HepG2 (cell line): ENCODE data around the gene CYP2A7. TPM values are rescaled to one million over a fixed set of nuclear protein-coding genes. Genes with fewer than 3 reads are reported as not detected.

Source experiments
- ADNP ChIP-seq: sonication (generic); formaldehyde crosslinking; IDR thresholded peaks from 2 replicates; pipeline ENCODE4 v1.4.0; 2020; ENCODE audit warnings: missing genetic modification reagents
- IKZF4 ChIP-seq: sonication (generic); formaldehyde crosslinking; IDR thresholded peaks from 2 replicates; pipeline ENCODE4 v1.5.1; 2020; ENCODE audit warnings: borderline replicate concordance, mild to moderate bottlenecking, low read depth, missing genetic modification reagents; ENCODE audit errors: not compliant biosample characterization
- KAT8 ChIP-seq: IDR thresholded peaks from 2 replicates; pipeline ENCODE4 v1.6.1; 2016; ENCODE audit warnings: missing genetic modification reagents, missing compliant biosample characterization
- KLF15 ChIP-seq: sonication (generic); formaldehyde crosslinking; IDR thresholded peaks from 2 replicates; pipeline ENCODE4 v1.8.1; 2023; ENCODE audit warnings: borderline replicate concordance, mild to moderate bottlenecking, inconsistent platforms, missing genetic modification reagents, mixed read lengths
- NONO ChIP-seq, 2 experiments: fragments of 450-650 bp in 1 of 2; sonication (generic) in 1 of 2; formaldehyde crosslinking in 1 of 2; IDR thresholded peaks in 1 of 2; conservative IDR thresholded peaks in 1 of 2; 2 replicates each; pipeline versions ENCODE4 v1.6.1 to v1.8.0; 2017 to 2022; ENCODE audit warnings: mild to moderate bottlenecking in 1 of 2, missing genetic modification reagents in 1 of 2, moderate library complexity in 1 of 2
- NR2F1 ChIP-seq, 2 experiments: fragments of 450-650 bp in 1 of 2; formaldehyde crosslinking in 1 of 2; IDR thresholded peaks; 2 replicates each; pipeline versions ENCODE4 v1.5.0 to v1.6.1; 2016 to 2020; ENCODE audit warnings: mild to moderate bottlenecking in 1 of 2, missing compliant biosample characterization in 1 of 2, missing genetic modification reagents in 1 of 2, moderate library complexity in 1 of 2
- PHF5A ChIP-seq: IDR thresholded peaks from one replicate; pipeline ENCODE4 v1.6.1; 2018; ENCODE audit warnings: low read depth, missing genetic modification reagents; ENCODE audit not compliant: unreplicated experiment
- TBP ChIP-seq: sonication (generic); formaldehyde crosslinking; IDR thresholded peaks from 2 replicates; pipeline ENCODE4 v1.5.0; 2020; ENCODE audit warnings: missing genetic modification reagents
- U2AF2 ChIP-seq: fragments of 200-400 bp; formaldehyde crosslinking; IDR thresholded peaks from 2 replicates; pipeline ENCODE4 v1.6.1; 2017; ENCODE audit warnings: low read depth, mild to moderate bottlenecking, low read length
- ZNF10 ChIP-seq: sonication (generic); formaldehyde crosslinking; IDR thresholded peaks from 2 replicates; pipeline ENCODE4 v1.4.0; 2020; ENCODE audit warnings: mild to moderate bottlenecking, low read depth, missing genetic modification reagents, borderline replicate concordance
- ZNF232 ChIP-seq: sonication (generic); formaldehyde crosslinking; IDR thresholded peaks from 2 replicates; pipeline ENCODE4 v1.4.0; 2020; ENCODE audit warnings: missing genetic modification reagents, borderline replicate concordance
- ZNF24 ChIP-seq: fragments of 450-650 bp; IDR thresholded peaks from 2 replicates; pipeline ENCODE4 v1.6.1; 2017; ENCODE audit warnings: antibody characterized with exemption, mild to moderate bottlenecking
- ZNF251 ChIP-seq: sonication (generic); formaldehyde crosslinking; IDR thresholded peaks from 2 replicates; pipeline ENCODE4 v1.9.0; 2021; ENCODE audit warnings: mild to moderate bottlenecking, missing genetic modification reagents
- ZNF333 ChIP-seq: sonication (generic); formaldehyde crosslinking; IDR thresholded peaks from 2 replicates; pipeline ENCODE4 v1.4.0; 2020; ENCODE audit warnings: mild to moderate bottlenecking, missing genetic modification reagents, borderline replicate concordance
- ZNF510 ChIP-seq: sonication (generic); formaldehyde crosslinking; IDR thresholded peaks from 2 replicates; pipeline ENCODE4 v1.4.0; 2020; ENCODE audit warnings: low read depth, mild to moderate bottlenecking, missing genetic modification reagents
- ZNF781 ChIP-seq: sonication (generic); formaldehyde crosslinking; IDR thresholded peaks from 2 replicates; pipeline ENCODE4 v1.5.1; 2020; ENCODE audit warnings: borderline replicate concordance, mild to moderate bottlenecking, missing genetic modification reagents; ENCODE audit errors: not compliant biosample characterization
- ZSCAN21 ChIP-seq: sonication (generic); formaldehyde crosslinking; IDR thresholded peaks from 2 replicates; pipeline ENCODE4 v1.8.0; 2022; ENCODE audit warnings: mild to moderate bottlenecking, missing genetic modification reagents, moderate library complexity, borderline replicate concordance
- polyA plus RNA-seq, 8 experiments: library from polyadenylated mRNA; depleted of rRNA in 3 of 8; stranded (reverse) in 7 of 8; unstranded in 1 of 8; fragments of >200 nt; fragmentation: Illumina TruSeq in 4 of 8; extraction: Trizol in 4 of 8; gene quantifications; 2 replicates each; pipeline versions ENCODE4 v1.2.1 to v1.2.3, GENCODE V29; 2011 to 2016; ENCODE audit warnings: low read depth in 4 of 8, missing spikeins in 1 of 8, mixed read lengths in 1 of 8; ENCODE audit not compliant: insufficient read depth in 1 of 8
- total RNA-seq, 5 experiments: library from RNA; depleted of rRNA; stranded (reverse); fragments of >200 nt; fragmentation: Illumina TruSeq; extraction: Trizol; gene quantifications; 2 replicates each; pipeline ENCODE4 v1.2.3, GENCODE V29; 2016; ENCODE audit warnings: low read depth in 1 of 5
- TF ChIP-seq, protein P1 (sequence below), 2 experiments: sonication (generic) in 1 of 2; formaldehyde crosslinking in 1 of 2; IDR thresholded peaks; 2 replicates each; pipeline versions ENCODE4 v1.5.1 to v1.6.1; 2011 to 2020; ENCODE audit warnings: borderline replicate concordance in 1 of 2, low read depth in 1 of 2, low read length in 1 of 2, mild to moderate bottlenecking in 1 of 2, missing genetic modification reagents in 1 of 2, moderate library complexity in 1 of 2
- TF ChIP-seq, protein P2 (sequence below): sonication (generic); formaldehyde crosslinking; IDR thresholded peaks from 2 replicates; pipeline ENCODE4 v1.4.0; 2020; ENCODE audit warnings: missing genetic modification reagents, borderline replicate concordance
- TF ChIP-seq, protein P3 (sequence below): IDR thresholded peaks from 2 replicates; pipeline ENCODE4 v1.6.1; 2016; ENCODE audit warnings: mild to moderate bottlenecking, missing biosample characterization, missing genetic modification reagents

CYP2A7 gene
- total and polyA plus RNA-seq, 2 of the 13 experiments (the other 11 are each of a cell fraction or from before 2014, with no cell fraction given), result not detected

- TF ChIP-seq, protein P1, sequence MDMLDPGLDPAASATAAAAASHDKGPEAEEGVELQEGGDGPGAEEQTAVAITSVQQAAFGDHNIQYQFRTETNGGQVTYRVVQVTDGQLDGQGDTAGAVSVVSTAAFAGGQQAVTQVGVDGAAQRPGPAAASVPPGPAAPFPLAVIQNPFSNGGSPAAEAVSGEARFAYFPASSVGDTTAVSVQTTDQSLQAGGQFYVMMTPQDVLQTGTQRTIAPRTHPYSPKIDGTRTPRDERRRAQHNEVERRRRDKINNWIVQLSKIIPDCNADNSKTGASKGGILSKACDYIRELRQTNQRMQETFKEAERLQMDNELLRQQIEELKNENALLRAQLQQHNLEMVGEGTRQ (IDR thresholded peaks at IDR 0.05; ENCODE audit: low read depth, low read length), result 0 out of 2 replicates have a peak, but pooled peaks have one; percentile 12
- TF ChIP-seq, protein P1 (CRISPR knock-in tag; IDR thresholded peaks at IDR 0.05; ENCODE audit: borderline replicate concordance), result no peak; the same call in 1 of the 2 replicates
- TF ChIP-seq ZNF251 (CRISPR knock-in tag), result no peak
- TF ChIP-seq ZNF232 (CRISPR knock-in tag), result no peak
- TF ChIP-seq ZNF510 (CRISPR knock-in tag), result peak; percentile 83; the same call in 1 of the 2 replicates
- TF ChIP-seq TBP, result no peak
- no peak for TF ChIP-seq IKZF4 (CRISPR knock-in tag)
- TF ChIP-seq ZNF24, result no peak
- peak; percentile 96 to 98 for TF ChIP-seq NR2F1 (CRISPR knock-in tag; IDR thresholded peaks at IDR 0.05)
- TF ChIP-seq KLF15 (CRISPR knock-in tag), result no peak
- peak; percentile 58 for TF ChIP-seq PHF5A (CRISPR knock-in tag)
- 0 out of 2 replicates have a peak, but pooled peaks have one; percentile 37 for TF ChIP-seq ZNF333 (CRISPR knock-in tag)
- no peak for TF ChIP-seq NONO (IDR thresholded peaks at IDR 0.05)
- TF ChIP-seq NONO (CRISPR knock-in tag; conservative IDR thresholded peaks at IDR 0.05), result no peak
- peak; percentile 91 for TF ChIP-seq ZSCAN21 (CRISPR knock-in tag)
- no peak for TF ChIP-seq ZNF10 (CRISPR knock-in tag)
- TF ChIP-seq, protein P2, sequence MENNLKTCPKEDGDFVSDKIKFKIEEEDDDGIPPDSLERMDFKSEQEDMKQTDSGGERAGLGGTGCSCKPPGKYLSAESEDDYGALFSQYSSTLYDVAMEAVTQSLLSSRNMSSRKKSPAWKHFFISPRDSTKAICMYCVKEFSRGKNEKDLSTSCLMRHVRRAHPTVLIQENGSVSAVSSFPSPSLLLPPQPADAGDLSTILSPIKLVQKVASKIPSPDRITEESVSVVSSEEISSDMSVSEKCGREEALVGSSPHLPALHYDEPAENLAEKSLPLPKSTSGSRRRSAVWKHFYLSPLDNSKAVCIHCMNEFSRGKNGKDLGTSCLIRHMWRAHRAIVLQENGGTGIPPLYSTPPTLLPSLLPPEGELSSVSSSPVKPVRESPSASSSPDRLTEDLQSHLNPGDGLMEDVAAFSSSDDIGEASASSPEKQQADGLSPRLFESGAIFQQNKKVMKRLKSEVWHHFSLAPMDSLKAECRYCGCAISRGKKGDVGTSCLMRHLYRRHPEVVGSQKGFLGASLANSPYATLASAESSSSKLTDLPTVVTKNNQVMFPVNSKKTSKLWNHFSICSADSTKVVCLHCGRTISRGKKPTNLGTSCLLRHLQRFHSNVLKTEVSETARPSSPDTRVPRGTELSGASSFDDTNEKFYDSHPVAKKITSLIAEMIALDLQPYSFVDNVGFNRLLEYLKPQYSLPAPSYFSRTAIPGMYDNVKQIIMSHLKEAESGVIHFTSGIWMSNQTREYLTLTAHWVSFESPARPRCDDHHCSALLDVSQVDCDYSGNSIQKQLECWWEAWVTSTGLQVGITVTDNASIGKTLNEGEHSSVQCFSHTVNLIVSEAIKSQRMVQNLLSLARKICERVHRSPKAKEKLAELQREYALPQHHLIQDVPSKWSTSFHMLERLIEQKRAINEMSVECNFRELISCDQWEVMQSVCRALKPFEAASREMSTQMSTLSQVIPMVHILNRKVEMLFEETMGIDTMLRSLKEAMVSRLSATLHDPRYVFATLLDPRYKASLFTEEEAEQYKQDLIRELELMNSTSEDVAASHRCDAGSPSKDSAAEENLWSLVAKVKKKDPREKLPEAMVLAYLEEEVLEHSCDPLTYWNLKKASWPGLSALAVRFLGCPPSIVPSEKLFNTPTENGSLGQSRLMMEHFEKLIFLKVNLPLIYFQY (CRISPR knock-in tag), result peak; percentile 97; the same call in 1 of the 2 replicates
- peak; percentile 34 for TF ChIP-seq ZNF781 (CRISPR knock-in tag)
- TF ChIP-seq, protein P3, sequence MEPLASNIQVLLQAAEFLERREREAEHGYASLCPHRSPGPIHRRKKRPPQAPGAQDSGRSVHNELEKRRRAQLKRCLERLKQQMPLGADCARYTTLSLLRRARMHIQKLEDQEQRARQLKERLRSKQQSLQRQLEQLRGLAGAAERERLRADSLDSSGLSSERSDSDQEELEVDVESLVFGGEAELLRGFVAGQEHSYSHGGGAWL (CRISPR knock-in tag), result no peak
- peak; percentile 33; the same call in 1 of the 2 replicates for TF ChIP-seq KAT8
- TF ChIP-seq ADNP (CRISPR knock-in tag), result no peak
- no peak for TF ChIP-seq U2AF2
Measured at GRCh38 chr19:40921005-40921897, 39.2 kb upstream of the CYP2A7 start (continued).
